ENCODE data around the gene SLC43A2.

The SLC43A2 gene

GRCh38 chr17:1643999-1644492 is 15.4 kb upstream of the SLC43A2 start:
- DNase-seq (ENCODE audit: low read depth in 2 of 2) = no peak

DNA sequence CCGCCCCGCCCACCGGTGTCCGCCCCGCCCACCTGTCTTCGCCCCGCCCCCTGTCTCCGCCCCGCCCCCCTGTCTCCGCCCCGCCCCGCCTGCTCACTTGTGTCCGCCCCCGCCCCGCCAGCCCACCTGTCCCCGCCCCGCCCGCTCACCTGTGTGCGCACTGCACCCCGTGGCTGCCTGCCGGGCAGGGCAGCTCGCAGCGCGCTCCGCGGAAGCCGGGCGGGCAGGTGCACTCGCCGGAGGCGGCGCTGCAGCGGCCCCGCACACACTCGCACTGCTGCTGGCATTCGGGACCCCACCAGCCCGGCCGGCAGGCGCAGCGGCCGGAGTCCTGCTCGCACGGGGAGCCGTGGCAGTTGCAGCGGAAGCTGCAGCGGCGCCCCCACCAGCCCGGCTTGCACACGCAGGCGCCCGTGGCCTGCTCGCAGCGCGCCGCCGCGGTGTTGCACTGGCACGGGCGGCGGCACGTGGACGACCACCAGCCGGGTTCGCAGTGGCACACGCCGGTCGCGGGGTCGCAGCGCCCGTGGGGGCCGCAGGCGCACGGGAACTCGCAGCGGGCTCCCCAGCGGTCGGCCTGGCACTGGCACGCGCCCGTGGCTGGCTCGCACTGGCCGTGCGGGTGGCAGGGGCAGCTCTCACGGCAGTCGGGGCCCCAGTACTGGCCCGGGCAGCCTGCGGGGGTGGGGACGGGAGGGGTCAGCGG is 14.8 kb upstream of the SLC43A2 start:
- peak in 1 of 2 donors; percentile 30 for DNase-seq (ENCODE audit: low read depth in 2 of 2)

- no peak for DNase-seq (ENCODE audit: low read depth in 2 of 2)
Observed at GRCh38 chr17:1641065-1641403, 12.4 kb upstream of the SLC43A2 start.

DNA sequence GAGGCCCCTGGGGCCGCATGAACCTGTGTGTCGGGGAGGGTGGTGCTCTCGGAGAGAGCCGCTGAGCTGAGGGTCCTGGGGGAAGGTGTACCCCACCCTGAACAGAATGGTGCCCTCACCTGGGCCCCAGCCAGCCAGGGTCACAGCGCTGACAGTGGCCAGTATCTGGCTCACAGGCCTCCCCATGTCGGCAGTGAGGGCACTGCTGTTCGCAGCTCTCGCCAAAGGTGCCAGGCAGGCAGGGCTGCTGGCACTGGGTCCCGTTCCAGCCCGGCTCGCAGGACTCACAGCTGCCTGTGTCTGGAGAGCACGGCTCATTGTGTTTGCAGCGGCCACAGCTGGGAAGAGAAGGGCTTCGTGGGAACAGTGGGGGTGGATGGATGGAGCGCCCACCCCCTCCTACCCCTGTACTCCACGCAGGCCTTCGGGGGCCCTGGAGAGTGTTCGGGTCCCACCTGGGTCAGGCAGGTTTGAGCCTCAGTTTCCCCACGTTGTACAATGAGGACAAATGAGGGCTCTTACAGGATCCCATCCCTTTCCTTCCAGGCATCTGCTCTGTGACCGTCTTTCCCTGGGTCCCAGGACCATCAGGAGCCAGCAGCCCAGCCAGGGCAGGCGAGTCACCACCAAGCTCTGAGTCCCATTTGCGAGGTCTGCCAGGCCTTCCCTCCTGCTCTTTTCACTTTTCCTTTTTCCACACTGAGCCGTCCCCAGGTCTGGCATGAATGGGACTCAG is 11.9 kb upstream of the SLC43A2 start:
- no peak for DNase-seq (ENCODE audit: low read depth in 2 of 2)

DNA sequence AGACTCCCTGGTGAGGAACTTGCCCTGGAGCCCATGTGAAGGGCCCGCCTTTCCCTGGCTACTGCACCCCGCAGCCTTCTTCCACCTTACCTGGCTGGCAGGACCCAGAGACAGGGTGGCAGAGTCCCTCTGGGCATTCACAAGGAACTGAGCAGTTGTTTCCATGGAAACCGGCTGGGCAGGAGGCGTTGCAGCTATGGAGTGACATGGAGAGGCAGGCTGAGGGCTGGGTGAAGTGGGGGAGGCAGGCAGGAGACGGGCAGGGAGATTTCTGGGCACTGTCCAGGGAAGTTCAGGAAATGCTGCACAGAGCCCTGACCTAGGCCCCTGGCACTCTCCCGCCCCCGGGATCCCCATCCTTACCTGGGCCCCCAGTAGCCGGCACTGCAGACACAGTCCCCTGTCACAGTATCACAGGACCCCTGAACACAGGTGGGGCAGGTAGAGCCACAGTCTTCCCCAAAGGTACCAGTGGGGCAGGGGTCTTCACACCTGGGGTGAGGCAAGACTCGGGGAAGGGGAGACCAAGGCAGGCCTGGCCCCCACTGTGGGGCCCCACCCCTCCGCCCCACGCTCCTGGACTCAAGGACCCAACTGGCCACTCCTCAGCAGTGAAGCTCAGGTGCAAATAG is 11.0 kb upstream of the SLC43A2 start:
- no peak for DNase-seq (ENCODE audit: low read depth in 2 of 2)

DNA sequence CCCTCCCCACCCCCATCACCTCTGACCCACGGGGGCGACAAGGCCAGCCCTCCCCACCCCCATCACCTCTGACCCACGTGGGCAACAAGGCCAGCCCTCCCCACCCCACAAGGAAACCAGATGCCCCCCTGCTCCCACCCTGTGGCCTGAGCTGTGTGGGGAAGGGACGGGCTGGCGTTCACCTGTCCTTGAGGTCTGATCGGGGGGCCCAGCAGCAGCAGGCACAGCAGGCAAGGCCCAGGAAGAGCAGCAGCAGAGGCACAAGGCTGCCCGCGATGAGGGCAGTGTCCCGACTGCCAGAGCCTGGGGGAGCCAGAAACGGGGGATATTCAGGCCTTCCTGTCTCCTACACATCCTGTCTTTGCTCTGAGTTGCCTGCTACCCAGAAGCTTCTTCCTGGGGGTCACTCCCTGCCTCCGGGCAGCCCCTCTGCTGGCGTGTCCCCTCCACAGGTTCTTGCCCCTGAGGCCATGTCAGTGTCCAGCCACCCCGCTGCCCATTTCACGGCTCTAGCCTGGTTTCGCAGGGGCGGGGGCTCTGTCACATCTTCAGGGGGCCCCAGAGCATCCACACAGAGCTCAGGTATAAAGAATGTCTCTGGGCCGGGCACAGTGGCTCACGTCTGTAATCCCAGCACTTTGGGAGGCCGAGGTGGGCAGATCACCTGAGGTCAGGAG is 10.1 kb upstream of the SLC43A2 start:
- DNase-seq (ENCODE audit: low read depth in 2 of 2) = no peak

DNA sequence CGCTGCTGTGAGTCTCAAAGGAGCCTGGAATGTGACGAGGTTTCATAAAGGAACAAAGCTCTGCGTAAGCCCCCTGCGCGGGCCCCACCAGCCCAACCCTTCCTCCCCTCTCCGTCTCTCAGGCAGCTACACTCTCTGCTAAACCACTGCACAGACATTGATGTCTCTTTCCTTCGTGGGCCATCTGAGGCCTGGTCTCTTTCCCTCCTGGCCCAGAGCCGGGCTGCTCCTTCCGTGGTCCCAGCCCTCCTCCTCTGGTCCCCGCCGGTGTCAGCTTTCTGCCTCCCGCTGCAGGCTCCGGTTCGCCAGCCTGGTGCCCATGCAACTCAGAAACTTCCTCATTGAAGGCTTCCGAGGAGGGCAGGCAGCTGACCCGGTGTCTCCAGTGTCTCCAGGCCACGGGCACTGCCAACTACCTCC is 9.5 kb upstream of the SLC43A2 start:
- no peak for DNase-seq (ENCODE audit: low read depth in 2 of 2)

DNA sequence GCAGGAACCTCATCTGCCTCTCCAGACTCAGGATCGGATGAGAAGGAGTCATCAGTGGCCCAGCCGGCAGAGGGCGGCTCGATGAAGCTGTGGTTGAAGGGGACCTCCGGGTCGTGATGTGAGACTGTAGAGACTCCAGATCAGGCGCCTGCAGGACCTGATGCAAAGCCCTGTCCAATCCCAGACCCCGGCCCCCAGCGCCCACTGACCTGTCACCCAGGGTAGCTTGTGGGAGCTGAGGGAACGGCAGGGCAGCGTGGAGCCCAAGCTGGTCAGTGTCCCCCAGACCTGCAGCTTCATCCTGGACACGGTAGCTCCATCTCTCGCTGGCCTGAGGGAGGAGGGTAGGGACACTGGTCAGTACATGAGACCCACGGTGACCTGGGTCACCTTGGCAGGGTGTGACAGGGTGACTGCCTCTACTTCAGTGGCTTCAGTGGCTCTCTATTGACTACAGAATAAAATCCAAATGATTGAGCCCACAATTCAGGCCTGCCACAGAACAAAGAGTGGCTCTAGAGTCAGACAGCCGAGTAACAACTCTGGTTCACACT is 8.2 kb upstream of the SLC43A2 start:
- no peak for DNase-seq (ENCODE audit: low read depth in 2 of 2)

DNA sequence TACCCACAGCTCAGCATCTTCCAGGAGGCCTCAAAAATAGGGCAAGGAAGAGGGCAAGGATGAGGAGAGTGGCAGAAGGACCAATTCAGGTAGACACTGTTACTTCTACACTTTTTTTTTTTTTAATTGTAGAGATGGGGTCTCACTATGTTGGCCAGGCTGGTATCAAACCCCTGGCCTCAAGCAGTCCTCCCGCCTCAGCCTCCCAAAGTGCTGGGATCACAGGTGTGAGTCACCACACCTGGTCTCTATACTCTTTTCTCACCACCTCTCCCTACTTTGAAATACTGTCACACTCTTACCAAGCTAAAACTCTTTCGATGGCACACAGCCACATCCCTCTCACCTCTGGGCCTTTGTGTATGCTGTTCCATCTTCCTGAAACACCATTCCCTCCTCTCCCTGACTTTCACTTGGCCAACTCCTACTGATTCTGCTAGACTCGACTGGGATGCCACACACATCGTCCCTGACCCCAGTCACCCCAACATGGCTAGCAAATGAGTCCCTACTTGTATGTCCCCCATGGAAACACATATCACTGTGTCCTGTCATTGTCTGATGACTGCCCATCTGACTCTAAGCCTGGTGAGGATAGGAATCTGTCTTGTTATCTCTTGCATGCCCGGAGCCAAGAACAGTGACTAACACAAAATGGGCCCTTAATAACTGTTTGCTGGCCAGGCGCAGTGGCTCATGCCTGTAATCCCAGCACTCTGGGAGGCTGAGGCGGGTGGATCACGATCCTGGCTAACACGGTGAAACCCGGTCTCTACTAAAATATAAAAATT is 7.2 kb upstream of the SLC43A2 start:
- DNase-seq (ENCODE audit: low read depth in 2 of 2) = no peak

DNA sequence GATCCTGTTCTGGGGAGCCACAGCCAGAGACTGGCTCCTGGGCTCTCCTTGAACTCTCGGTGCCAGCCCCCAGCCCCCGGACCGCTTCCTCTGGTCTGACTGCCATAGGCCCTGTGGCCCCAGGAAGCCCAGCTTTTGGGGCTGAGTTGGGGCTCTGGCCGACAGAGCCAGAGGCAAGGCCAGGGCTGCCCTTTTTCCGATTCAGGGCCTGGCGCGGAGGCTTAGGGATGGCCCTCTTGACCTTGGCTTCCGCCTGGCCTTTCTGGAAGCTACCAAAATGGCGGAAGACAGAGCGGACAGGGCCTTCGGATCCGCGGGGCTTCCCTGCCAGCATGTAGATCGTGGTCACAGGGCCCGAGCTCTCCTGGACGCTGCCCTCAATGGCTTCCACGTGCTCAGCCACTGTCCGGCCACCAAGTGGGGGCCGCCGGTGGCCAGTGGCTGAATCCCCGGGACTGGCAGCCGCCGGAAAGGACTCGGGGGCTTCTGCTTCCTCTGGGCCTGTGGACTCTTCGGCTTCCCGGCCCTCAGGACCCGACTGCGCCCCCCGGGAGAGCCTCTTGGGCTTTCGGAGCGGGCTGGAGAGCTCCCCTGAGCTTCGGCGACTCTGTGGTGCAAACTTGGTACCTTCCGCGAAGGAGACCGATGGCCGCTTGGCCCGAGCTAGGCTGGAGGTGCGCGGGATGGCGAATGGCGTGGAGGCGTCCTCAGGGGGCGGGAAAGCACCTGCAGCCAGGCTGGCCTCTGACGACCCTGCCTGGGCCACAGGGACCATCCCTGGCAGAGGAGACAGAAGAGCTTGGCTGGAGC is 6.4 kb upstream of the SLC43A2 start:
- DNase-seq (ENCODE audit: low read depth in 2 of 2) = no peak

DNA sequence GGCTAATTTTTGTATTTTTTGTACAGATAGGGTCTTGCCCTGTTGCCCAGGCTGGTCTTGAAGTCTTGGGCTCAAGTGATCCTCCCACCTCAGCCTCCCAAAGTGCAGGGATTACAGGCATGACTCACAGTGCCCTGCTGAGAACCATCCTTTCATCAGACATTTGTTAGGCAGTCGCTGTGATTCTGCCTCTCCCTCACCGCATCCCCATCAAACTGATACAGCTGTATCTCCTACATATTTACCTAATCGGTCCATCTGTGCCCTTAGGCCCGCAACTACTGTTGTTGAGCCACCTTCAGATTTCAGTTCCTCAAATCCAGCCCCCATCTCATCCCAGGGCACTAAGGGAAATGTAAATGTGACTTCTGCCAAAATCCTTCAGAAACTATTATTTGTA is 2.0 kb upstream of the SLC43A2 start:
- no peak for DNase-seq (ENCODE audit: low read depth in 2 of 2)

- DNase-seq (ENCODE audit: low read depth in 2 of 2) = peak; percentile 32 to 63
Observed at GRCh38 chr17:1629504-1630310, 1.1 kb upstream of the SLC43A2 start.

- DNase-seq (ENCODE audit: low read depth in 2 of 2) = peak; percentile 73 to 77
Observed at GRCh38 chr17:1628856-1629503, 346 bp upstream of the SLC43A2 start.

DNA sequence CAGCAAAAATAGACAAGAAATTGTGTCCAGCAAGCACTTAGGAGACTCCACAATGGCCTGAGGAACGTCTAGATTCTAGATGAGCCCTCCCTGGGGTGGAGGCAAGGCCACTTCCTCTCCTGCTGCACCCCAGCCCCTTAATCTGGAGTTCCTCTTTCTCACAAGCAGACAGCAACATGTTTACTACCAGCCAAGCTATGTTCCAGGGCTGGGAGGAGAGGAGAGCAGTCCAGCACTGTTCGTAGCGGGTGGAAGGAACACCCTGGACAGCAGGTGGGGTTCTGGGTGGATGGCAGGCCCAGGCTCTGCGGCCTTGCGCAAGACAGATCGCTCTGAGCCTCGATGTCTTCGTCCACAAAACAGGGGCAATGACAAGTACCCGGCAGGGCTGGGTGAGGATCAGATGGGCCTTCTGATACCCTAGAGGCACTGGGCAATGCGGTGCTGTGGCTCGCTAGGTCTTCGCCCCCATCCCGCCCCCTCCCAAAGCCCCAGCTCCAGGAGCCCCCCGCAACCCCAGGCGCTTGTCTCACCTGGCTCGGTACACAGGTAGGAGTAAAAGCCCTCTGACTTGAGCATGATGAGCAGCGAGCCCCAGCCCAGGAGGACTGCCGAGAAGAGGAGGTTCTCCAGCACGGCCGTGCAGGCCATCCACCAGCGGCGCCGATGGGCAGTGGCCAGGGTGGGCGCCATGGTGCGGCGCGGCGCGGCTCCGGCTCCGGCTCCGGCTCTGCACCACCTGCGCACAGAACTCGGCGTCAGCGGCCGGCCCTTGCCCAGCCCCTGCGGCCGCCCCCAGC is 1.3 kb downstream of the SLC43A2 start:
- no peak for DNase-seq (ENCODE audit: low read depth in 2 of 2)

- no peak for DNase-seq (ENCODE audit: low read depth in 2 of 2)
Observed at GRCh38 chr17:1626333-1626732, 2.3 kb downstream of the SLC43A2 start.

DNA sequence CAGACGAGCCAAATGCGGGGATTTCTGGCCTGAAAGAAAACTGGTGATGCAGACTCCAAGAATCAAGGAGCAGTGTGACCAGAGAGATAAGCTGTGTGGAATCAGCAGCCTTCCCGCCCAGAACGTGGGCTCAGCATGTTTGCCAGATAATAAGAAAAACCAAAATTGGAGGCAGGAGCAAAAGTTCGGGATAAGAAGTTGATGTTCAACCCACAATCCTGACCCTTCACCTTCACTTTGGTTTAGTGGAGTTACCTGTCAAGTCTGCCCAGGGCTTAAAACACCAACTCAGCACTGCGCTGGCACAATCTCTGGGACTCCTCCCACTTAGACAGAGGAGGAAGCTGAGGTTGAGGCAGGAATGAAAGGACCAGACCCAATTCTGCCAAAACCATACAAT is 3.1 kb downstream of the SLC43A2 start:
- DNase-seq (ENCODE audit: low read depth in 2 of 2) = no peak

GRCh38 chr17:1625053-1625452 is 3.6 kb downstream of the SLC43A2 start:
- no peak for DNase-seq (ENCODE audit: low read depth in 2 of 2)

- no peak for DNase-seq (ENCODE audit: low read depth in 2 of 2)
Observed at GRCh38 chr17:1624650-1625049, 4.0 kb downstream of the SLC43A2 start.
